Measurements from ENCODE around the gene POLD1. TPM values are rescaled to one million over a fixed set of nuclear protein-coding genes. Genes with fewer than 3 reads are reported as not detected.
A peak's percentile ranks its signal among the peaks of the same experiment; 100 is the strongest.

POLD1 gene
- total and polyA plus RNA-seq, 7 donors: 4.5 to 9.7 (median 6.9) TPM

DNA sequence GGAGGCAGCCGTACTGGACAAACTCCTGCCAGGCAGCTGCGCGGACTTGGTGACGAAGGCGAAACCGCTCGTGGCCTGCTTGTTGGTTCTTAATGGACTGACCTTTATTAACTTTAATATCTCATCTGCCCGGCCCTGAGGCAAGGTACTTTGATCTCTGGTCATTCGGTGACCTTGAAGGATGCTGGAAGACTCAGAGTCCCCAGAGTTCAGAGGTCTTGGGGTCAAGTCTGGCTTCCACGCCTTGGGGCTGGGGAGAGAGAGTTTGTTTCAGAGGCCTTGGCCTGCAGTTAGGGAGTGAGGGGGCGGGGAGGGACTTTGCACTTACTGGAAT, 82.5 kb downstream of the POLD1 start:
- intact Hi-C loops (cut with DNase I): no loop called here
- DNase-seq (no peak), ATAC-seq (peak in 1 of 4 donors; percentile 2)
- no peaks in the 10 kb centered on the region for H3K9me3 ChIP-seq
- 41 to 52% (median 49%) methylated on average over 11 of the region's 11 CpGs for WGBS, 3 donors
- peaks cover 0 to 2% (median 0%) of the 10 kb centered on the region in 3 donors for H3K27me3 ChIP-seq (ENCODE audit: insufficient read depth in 3 of 3, low read length in 2 of 3)
- H3K27ac ChIP-seq: peak overlapping the region; percentile 82
- H3K36me3 ChIP-seq (ENCODE audit: insufficient read depth in 1 of 2, low read depth in 1 of 2): peaks cover 0 to 25% of the 10 kb centered on the region in 2 donors
- H3K4me1 ChIP-seq: peaks cover 9% of the 10 kb centered on the region
- TF ChIP-seq, protein P1, sequence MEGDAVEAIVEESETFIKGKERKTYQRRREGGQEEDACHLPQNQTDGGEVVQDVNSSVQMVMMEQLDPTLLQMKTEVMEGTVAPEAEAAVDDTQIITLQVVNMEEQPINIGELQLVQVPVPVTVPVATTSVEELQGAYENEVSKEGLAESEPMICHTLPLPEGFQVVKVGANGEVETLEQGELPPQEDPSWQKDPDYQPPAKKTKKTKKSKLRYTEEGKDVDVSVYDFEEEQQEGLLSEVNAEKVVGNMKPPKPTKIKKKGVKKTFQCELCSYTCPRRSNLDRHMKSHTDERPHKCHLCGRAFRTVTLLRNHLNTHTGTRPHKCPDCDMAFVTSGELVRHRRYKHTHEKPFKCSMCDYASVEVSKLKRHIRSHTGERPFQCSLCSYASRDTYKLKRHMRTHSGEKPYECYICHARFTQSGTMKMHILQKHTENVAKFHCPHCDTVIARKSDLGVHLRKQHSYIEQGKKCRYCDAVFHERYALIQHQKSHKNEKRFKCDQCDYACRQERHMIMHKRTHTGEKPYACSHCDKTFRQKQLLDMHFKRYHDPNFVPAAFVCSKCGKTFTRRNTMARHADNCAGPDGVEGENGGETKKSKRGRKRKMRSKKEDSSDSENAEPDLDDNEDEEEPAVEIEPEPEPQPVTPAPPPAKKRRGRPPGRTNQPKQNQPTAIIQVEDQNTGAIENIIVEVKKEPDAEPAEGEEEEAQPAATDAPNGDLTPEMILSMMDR (IDR thresholded peaks at IDR 0.05): no peak
- no peak overlapping the region for H3K4me3 ChIP-seq

GRCh38 chr19:50467566-50467965, 83.4 kb downstream of the POLD1 start:
- Histone ChIP-seq H3K4me3 (no peak overlapping the region), H3K4me1 (peaks cover 9% of the 10 kb centered on the region), H3K27ac (peak overlapping the region; percentile 82), H3K36me3 (ENCODE audit: insufficient read depth in 1 of 2, low read depth in 1 of 2) (peaks cover 0 to 16% of the 10 kb centered on the region in 2 donors), H3K9me3 (no peaks in the 10 kb centered on the region), H3K27me3 (ENCODE audit: insufficient read depth in 3 of 3, low read length in 2 of 3) (peaks cover 0 to 2% (median 0%) of the 10 kb centered on the region in 3 donors)
- DNase-seq (no peak), ATAC-seq (no peak)
- 69 to 89% (median 71%) methylated on average over 18 of the region's 18 CpGs for WGBS, 3 donors
- TF ChIP-seq, protein P1 (IDR thresholded peaks at IDR 0.05): no peak
- intact Hi-C loops (cut with DNase I): no loop called here

Other genes starting within 250 kb of the POLD1 start
- not detected for gene IZUMO2, start 221.1 kb upstream of the POLD1 start, total RNA-seq
- not detected for gene IZUMO2, start 221.1 kb upstream of the POLD1 start, polyA plus RNA-seq
- gene MYH14, start 180.7 kb upstream of the POLD1 start, total RNA-seq: 100 to 1,000 TPM; 164 to 298 (median 192) TPM
- gene MYH14, start 180.7 kb upstream of the POLD1 start, polyA plus RNA-seq: 100 to 1,000 TPM in 1 of 3 donors, 10 to 100 TPM in 2; 55.4 to 154 (median 93.1) TPM
- gene KCNC3, start 55.0 kb upstream of the POLD1 start, total RNA-seq: 1 to 10 TPM in 3 of 4 donors, under 1 TPM in 1; 0.65 to 2.4 (median 1.5) TPM
- 1 to 10 TPM in 1 of 3 donors, under 1 TPM in 2; 0.10 to 1.1 (median 0.64) TPM for gene KCNC3, start 55.0 kb upstream of the POLD1 start, polyA plus RNA-seq
- under 1 TPM in 1 of 4 donors, not detected in 3; 0.29 TPM for gene NAPSA, start 18.7 kb upstream of the POLD1 start, total RNA-seq
- under 1 TPM; 0.10 to 0.47 (median 0.25) TPM for gene NAPSA, start 18.7 kb upstream of the POLD1 start, polyA plus RNA-seq
- gene NR1H2, start 7.9 kb upstream of the POLD1 start, total RNA-seq: 100 to 1,000 TPM in 3 of 4 donors, 10 to 100 TPM in 1; 74.9 to 136 (median 119) TPM
- gene NR1H2, start 7.9 kb upstream of the POLD1 start, polyA plus RNA-seq: 100 to 1,000 TPM; 135 to 153 (median 139) TPM
- under 1 TPM in 3 of 4 donors, not detected in 1; 0.11 to 0.44 (median 0.25) TPM for gene SPIB, start 34.6 kb downstream of the POLD1 start, total RNA-seq
- gene SPIB, start 34.6 kb downstream of the POLD1 start, polyA plus RNA-seq: under 1 TPM in 2 of 3 donors, not detected in 1; 0.05 to 0.07 TPM
- gene MYBPC2, start 48.5 kb downstream of the POLD1 start, total RNA-seq: 1,000 to 10,000 TPM in 3 of 4 donors, 100 to 1,000 TPM in 1; 699 to 1,898 (median 1,482) TPM
- 1,000 to 10,000 TPM in 1 of 3 donors, 100 to 1,000 TPM in 1, 10 to 100 TPM in 1; 65.8 to 1,123 (median 804) TPM for gene MYBPC2, start 48.5 kb downstream of the POLD1 start, polyA plus RNA-seq
- gene EMC10, start 92.2 kb downstream of the POLD1 start, total RNA-seq: 10 to 100 TPM; 32.6 to 47.5 (median 43.3) TPM
- 10 to 100 TPM; 33.1 to 37.6 (median 34.2) TPM for gene EMC10, start 92.2 kb downstream of the POLD1 start, polyA plus RNA-seq
- 1 to 10 TPM; 1.2 to 5.3 (median 4.7) TPM for gene GARIN5A, start 92.5 kb downstream of the POLD1 start, total RNA-seq
- gene GARIN5A, start 92.5 kb downstream of the POLD1 start, polyA plus RNA-seq: 1 to 10 TPM; 1.3 to 2.7 (median 1.3) TPM
- gene JOSD2, start 126.8 kb downstream of the POLD1 start, total RNA-seq: 10 to 100 TPM; 28.5 to 41.0 (median 37.4) TPM
- gene JOSD2, start 126.8 kb downstream of the POLD1 start, polyA plus RNA-seq: 10 to 100 TPM; 51.9 to 87.2 (median 86.2) TPM
- gene ASPDH, start 129.6 kb downstream of the POLD1 start, total RNA-seq: not detected
- not detected for gene ASPDH, start 129.6 kb downstream of the POLD1 start, polyA plus RNA-seq
- gene LRRC4B, start 184.1 kb downstream of the POLD1 start, total RNA-seq: 1 to 10 TPM in 1 of 4 donors, under 1 TPM in 3; 0.19 to 1.0 (median 0.31) TPM
- under 1 TPM; 0.04 to 0.47 (median 0.32) TPM for gene LRRC4B, start 184.1 kb downstream of the POLD1 start, polyA plus RNA-seq

Measured in psoas muscle (tissue), 8 donors.